GM21447 (cell line): ENCODE measurements around the gene EPB41L4B.
"Not testable (repeated sequence)": the region's sequence is repeated elsewhere in the genome, so short reads cannot be mapped to it uniquely, and the experiment has no call there.

ENCODE experiments used
- ATAC-seq: cut with Tn5 transposase; IDR thresholded peaks from one replicate; pipeline ENCODE4 v1.9.1; 2021; ENCODE audit not compliant: unreplicated experiment

The EPB41L4B gene

DNA sequence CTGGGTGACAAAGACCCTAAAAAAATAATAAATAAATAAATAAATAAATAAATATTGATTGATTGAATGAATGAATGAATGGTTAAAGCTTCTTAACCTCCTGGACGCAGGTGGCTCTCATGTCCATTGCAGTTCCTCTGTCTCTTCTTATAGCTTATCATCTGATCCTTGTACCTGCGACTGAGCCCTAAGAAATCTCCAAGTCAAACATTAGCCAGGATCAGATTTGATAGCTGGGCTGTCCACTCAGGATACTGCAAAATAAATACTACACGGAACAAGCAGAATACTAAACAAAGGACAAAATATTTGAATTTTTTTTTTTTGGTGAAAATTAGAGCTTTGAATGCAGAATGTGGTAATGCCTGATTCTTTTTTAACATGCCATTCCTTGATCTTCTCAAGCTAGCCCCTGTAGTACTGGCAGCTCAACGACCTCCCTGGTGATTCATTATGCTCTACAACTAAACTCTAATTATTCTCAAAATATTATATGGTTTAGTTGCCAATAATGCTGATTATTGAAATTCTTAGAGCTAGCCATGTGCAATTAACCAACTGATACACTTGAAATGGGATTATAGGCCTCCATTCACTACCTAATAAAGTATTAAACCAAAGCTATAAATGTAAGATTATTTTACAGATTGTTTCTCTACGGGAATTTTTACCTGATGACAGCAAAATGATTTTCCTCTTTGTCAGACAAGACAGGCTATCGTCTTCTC, 191.2 kb downstream of the EPB41L4B start:
- no peak for ATAC-seq

DNA sequence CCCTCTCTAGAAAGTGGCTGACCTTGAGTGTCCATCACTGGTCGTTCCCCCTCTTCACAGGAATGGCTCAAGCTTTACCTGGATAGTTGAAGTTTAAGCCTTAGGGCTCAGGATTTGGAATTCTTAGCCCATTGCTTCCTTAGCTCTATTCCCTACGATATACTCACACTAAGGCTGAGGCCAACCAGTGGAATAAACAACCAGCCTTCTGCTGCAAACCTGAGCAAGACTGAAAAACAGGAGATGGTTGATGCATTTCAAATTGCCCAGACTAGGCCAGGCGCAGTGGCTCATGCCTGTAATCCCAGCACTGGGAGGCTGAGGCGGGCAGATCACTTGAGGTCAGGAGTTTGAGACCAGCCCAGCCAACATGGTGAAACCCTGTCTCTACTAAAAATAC, 194.2 kb downstream of the EPB41L4B start:
- not testable (repeated sequence) for ATAC-seq

DNA sequence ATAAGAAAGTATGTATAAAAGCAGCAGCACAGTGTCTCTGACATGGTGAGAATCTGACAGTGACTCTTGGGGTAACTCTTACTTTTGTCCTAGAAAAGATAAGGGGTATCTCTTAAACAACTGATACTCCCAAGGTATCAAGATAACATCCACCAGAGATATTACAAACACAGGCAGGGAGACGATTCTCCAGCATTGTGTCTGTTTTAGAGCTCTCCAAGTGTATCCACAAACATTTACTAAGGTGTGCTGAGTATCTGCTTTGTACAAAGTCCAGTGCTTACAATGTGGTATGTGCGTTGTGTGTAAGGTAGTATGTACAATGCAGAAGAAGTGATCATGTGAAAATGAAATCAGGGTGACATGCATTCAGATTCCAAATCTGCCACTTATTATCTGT, 196.7 kb downstream of the EPB41L4B start:
- ATAC-seq: no peak

DNA sequence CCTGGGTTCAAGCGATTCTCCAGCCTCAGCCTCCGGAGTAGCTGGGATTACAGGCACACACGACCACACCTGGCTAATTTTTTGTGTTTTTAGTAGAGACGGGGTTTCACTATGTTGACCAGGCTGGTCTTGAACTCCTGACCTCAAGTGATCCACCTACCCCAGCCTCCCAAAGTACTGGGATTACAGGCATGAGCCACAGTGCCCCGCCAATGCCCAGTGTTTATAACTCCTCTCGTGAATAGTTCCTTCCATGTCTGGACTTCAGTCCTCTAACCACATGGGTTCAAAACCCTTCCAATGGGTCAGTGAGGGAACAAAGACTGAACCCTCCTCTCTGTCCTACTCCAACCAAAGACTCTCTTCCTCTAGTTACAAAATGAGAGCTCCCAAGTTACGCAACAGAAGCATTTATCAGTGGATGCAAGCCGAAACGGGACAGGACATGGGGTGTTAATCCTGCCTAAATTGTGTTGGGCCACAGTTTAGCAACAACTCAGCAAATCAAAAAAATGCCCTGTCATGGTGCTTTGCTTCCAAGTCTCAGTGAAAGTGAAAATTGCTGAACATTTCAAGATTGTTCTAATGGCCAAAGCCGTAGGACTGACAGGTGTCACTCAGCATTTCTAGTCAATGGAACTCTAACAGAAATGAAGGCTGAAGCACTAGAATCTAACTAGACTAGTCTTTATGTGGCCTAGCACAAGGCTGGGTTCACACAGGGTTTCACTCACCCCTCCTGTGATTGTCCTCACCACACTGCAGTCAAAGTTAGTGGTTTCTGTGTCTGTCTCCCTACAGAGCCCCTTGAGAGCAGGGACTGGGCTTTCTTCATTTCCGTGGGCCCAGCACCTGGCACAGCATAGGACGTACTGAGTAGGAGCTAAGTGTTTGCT, 197.9 kb downstream of the EPB41L4B start:
- no peak for ATAC-seq
